Natural killer cell (primary cell): ENCODE results near the gene PPP1R36. TPM values are rescaled to one million over a fixed set of nuclear protein-coding genes. Genes with fewer than 3 reads are reported as not detected.
A peak's percentile ranks its signal among the peaks of the same experiment; 100 is the strongest.

Experiments
- ATAC-seq, 3 donors: fragments of 150-1000 bp in 2 of 3; fragments of 200-7000 bp in 1 of 3; cut with Tn5 transposase; 1 replicate in 1 of 3; 2 replicates in 2 of 3; pipeline ENCODE4 v1.10.0; 2021; ENCODE audit warnings: mild to moderate bottlenecking in 2 of 3, moderate library complexity in 2 of 3
- DNase-seq, 2 donors: peaks; one replicate each; pipeline versions ENCODE4 v3.0.0 to v3.0.0-alpha.2; 2013 to 2021; ENCODE audit warnings: mixed read lengths in 1 of 2
- H3K27ac ChIP-seq: one replicate; pipeline ENCODE4 v1.5.1; 2013; ENCODE audit warnings: mild to moderate bottlenecking, low read length
- H3K27me3 ChIP-seq: one replicate; pipeline ENCODE4 v1.6.1; 2013; ENCODE audit warnings: low read length; ENCODE audit not compliant: control insufficient read depth, insufficient read depth
- H3K36me3 ChIP-seq: one replicate; pipeline ENCODE4 v1.6.1; 2013; ENCODE audit warnings: low read length; ENCODE audit not compliant: control insufficient read depth, insufficient read depth
- H3K4me1 ChIP-seq: one replicate; pipeline ENCODE4 v1.6.1; 2013; ENCODE audit warnings: low read length; ENCODE audit not compliant: control insufficient read depth, insufficient read depth
- H3K4me3 ChIP-seq: one replicate; pipeline ENCODE4 v1.5.1; 2013; ENCODE audit warnings: low read length
- H3K9me3 ChIP-seq: one replicate; pipeline ENCODE4 v1.6.1; 2013; ENCODE audit warnings: low read length; ENCODE audit not compliant: control insufficient read depth, insufficient read depth
- H3K27ac Mint-ChIP-seq, 2 donors: one replicate each; pipeline ENCODE4 v1.8.0; 2022; ENCODE audit warnings: mild to moderate bottlenecking in 2 of 2, mixed read lengths in 2 of 2, moderate library complexity in 1 of 2
- H3K27me3 Mint-ChIP-seq, 2 donors: one replicate each; pipeline ENCODE4 v1.8.0; 2022; ENCODE audit warnings: low read depth in 2 of 2, mixed read lengths in 2 of 2
- H3K36me3 Mint-ChIP-seq: one replicate; pipeline ENCODE4 v1.8.0; 2022; ENCODE audit warnings: mixed read lengths
- H3K4me1 Mint-ChIP-seq, 2 donors: one replicate each; pipeline ENCODE4 v1.8.0; 2022; ENCODE audit warnings: mixed read lengths in 2 of 2
- H3K4me3 Mint-ChIP-seq: one replicate; pipeline ENCODE4 v1.8.0; 2022; ENCODE audit warnings: mild to moderate bottlenecking, moderate library complexity, mixed read lengths
- H3K9me3 Mint-ChIP-seq, 2 donors: one replicate each; pipeline ENCODE4 v1.8.0; 2022; ENCODE audit warnings: mixed read lengths in 2 of 2
- WGBS: methylation state at CpG from one replicate; pipeline ENCODE4 v1.1.7; 2013; ENCODE audit warnings: missing lambda C conversion rate; ENCODE audit not compliant: insufficient coverage; 5-methylcytosine and 5-hydroxymethylcytosine counted together
- intact Hi-C: fragments of 100-400 bp; cut with micrococcal nuclease; formaldehyde crosslinking; loops from one replicate; pipeline ENCODE4 v1.14.2; 2022
- total RNA-seq, 4 donors: library from RNA; stranded (reverse); fragments of 120-200 nt in 1 of 4; gene quantifications; one replicate each; pipeline versions ENCODE4 v1.2.3 to v1.2.4, GENCODE V29; 2013 to 2022
- TF ChIP-seq, protein P1 (sequence below): fragments of 200-600 bp; IDR thresholded peaks from one replicate; pipeline ENCODE4 v1.8.0; 2022; ENCODE audit warnings: antibody characterized with exemption

The PPP1R36 gene
- total RNA-seq, 3 donors from 2014 or later (not counting 1 experiment from before 2014, with no cell fraction given), result 0.60 to 1.2 (median 1.0) TPM

DNA sequence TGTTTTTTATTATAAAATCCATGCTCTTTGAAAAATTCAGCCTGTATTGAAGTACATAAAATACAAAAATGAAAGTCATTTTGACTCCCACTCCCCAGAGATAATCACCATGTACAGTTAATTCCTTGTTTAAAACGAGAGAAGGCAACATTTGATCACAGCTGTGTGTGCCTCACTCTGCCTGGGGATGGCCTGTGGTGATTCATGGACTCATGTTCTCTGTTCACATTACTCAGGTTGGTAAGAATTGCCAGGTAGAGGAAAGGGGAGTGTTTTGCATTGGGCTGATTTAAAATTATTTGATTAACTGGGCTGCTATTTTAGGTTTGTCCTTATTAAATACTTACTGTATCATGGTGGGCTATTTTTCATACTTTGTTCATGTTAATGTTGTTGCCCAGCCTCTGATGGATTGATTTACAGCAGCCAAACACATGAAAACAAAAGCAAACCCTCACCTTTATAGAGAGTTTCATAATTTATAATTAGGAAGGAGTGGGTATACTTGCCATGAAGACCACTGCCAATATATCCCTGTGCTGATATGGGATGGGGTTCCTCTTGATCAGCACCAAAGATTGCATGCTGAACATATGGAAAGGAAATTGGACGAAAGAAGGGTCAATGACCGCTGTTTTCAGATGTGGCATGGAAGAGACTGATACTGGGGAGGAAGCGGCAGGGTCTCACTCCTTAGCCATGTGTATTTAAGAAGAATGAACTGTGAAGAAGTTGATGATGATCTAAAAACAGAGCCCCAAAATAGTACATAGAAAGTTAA lies 42.2 kb upstream of the PPP1R36 start:
- peak overlapping the region; percentile 99 for H3K27ac Mint-ChIP-seq
- 54% methylated on average over 4 of the region's 4 CpGs for WGBS
- DNase-seq, result peak in 1 of 2 donors; percentile 40
- Histone ChIP-seq H3K27me3 (no peaks in the 10 kb centered on the region), H3K36me3 (no peaks in the 10 kb centered on the region), H3K4me1 (peaks cover 32% of the 10 kb centered on the region), H3K9me3 (no peaks in the 10 kb centered on the region), H3K27ac (peak overlapping the region; percentile 16), H3K4me3 (no peak overlapping the region)
- TF ChIP-seq, protein P1, sequence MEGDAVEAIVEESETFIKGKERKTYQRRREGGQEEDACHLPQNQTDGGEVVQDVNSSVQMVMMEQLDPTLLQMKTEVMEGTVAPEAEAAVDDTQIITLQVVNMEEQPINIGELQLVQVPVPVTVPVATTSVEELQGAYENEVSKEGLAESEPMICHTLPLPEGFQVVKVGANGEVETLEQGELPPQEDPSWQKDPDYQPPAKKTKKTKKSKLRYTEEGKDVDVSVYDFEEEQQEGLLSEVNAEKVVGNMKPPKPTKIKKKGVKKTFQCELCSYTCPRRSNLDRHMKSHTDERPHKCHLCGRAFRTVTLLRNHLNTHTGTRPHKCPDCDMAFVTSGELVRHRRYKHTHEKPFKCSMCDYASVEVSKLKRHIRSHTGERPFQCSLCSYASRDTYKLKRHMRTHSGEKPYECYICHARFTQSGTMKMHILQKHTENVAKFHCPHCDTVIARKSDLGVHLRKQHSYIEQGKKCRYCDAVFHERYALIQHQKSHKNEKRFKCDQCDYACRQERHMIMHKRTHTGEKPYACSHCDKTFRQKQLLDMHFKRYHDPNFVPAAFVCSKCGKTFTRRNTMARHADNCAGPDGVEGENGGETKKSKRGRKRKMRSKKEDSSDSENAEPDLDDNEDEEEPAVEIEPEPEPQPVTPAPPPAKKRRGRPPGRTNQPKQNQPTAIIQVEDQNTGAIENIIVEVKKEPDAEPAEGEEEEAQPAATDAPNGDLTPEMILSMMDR, result no peak
- peaks cover 77 to 84% of the 10 kb centered on the region in 2 donors for H3K4me1 Mint-ChIP-seq
- H3K9me3 Mint-ChIP-seq, result no peaks in the 10 kb centered on the region
- no peaks in the 10 kb centered on the region for H3K36me3 Mint-ChIP-seq
- H3K27me3 Mint-ChIP-seq, result no peaks in the 10 kb centered on the region
- ATAC-seq, result no peak
- H3K4me3 Mint-ChIP-seq, result peak overlapping the region; percentile 98
- intact Hi-C loops, result loop anchor here (10.0 kb wide), 1 partner anchor 197 kb away; the partner anchor contains the start of gene PLEKHG3

DNA sequence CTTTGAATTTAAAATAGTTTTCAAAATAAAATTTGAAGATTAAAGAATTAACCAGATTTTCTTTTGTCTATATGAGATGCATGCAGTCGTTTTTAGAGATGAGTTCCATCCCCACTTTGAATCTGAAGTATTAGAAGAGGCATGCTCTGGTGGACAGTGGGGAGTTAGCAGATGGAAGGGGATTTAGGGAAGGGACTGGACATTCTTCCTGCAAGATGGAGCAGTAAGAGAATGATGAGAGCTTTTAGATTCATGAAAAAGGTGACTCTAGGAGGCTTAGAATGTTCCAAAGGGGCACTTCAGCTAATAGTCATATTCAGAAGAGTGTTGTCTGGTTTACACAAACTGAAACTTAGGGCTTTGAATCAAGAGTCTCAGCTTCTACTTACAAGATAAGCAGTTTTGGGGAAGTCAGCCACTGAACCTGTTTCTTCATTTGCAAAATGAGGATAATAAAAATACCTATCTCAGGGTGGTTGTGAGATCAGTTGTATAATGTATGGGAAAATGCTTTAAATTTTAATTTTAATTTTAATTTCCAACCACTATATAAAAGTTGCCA lies 41.5 kb upstream of the PPP1R36 start:
- Mint-ChIP-seq H3K9me3 (no peaks in the 10 kb centered on the region), H3K27ac (peak overlapping the region; percentile 99), H3K4me3 (peak overlapping the region; percentile 98), H3K36me3 (no peaks in the 10 kb centered on the region), H3K27me3 (no peaks in the 10 kb centered on the region), H3K4me1 (peaks cover 77 to 82% of the 10 kb centered on the region in 2 donors)
- peaks cover 29% of the 10 kb centered on the region for H3K4me1 ChIP-seq
- H3K27me3 ChIP-seq, result no peaks in the 10 kb centered on the region
- H3K27ac ChIP-seq, result no peak overlapping the region
- 31% methylated on average over 1 of the region's 1 CpG for WGBS
- TF ChIP-seq, protein P1, result no peak
- no peaks in the 10 kb centered on the region for H3K36me3 ChIP-seq
- H3K4me3 ChIP-seq, result no peak overlapping the region
- DNase-seq (no peak), ATAC-seq (no peak)
- intact Hi-C loops, result loop anchor here (10.0 kb wide), 1 partner anchor 197 kb away; the partner anchor contains the start of gene PLEKHG3
- no peaks in the 10 kb centered on the region for H3K9me3 ChIP-seq

DNA sequence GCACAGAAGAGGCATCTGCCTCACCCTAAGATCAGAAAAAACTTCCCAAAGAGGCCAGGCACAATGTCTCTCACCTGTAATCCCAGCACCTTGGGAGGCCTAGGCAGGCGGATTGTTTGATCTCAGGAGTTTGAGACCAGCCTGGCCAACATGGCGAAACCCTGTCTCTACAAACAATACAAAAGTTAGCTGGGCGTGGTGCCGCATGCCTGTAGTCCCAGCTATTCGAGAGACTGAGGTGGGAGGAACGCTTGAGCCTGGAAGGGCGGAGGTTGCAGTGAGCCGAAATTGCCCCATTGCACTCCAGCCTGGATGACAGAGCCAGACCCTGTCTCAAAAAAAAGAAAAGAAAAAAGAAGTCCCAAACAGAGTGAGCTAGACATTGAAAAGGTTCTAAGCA lies 40.7 kb upstream of the PPP1R36 start:
- peaks cover 29% of the 10 kb centered on the region for H3K4me1 ChIP-seq
- DNase-seq, result no peak
- H3K4me3 Mint-ChIP-seq, result peak overlapping the region; percentile 41
- H3K27me3 ChIP-seq, result no peaks in the 10 kb centered on the region
- no peaks in the 10 kb centered on the region for H3K9me3 ChIP-seq
- no peak overlapping the region for H3K27ac ChIP-seq
- ATAC-seq, result no peak
- H3K36me3 Mint-ChIP-seq, result no peaks in the 10 kb centered on the region
- no peaks in the 10 kb centered on the region for H3K9me3 Mint-ChIP-seq
- no peaks in the 10 kb centered on the region for H3K27me3 Mint-ChIP-seq
- peaks cover 80 to 84% of the 10 kb centered on the region in 2 donors for H3K4me1 Mint-ChIP-seq
- TF ChIP-seq, protein P1, result no peak
- peak overlapping the region in 1 of 2 donors; percentile 63 for H3K27ac Mint-ChIP-seq
- 94% methylated on average over 8 of the region's 8 CpGs for WGBS
- intact Hi-C loops, result loop anchor here (10.0 kb wide), 1 partner anchor 196 kb away; the partner anchor contains the start of gene PLEKHG3
- no peak overlapping the region for H3K4me3 ChIP-seq
- no peaks in the 10 kb centered on the region for H3K36me3 ChIP-seq
